Uterus (tissue), 4 donors: ENCODE data around the gene PODNL1. TPM values are rescaled to one million over a fixed set of nuclear protein-coding genes. Genes with fewer than 3 reads are reported as not detected.

Experiments used
- DNase-seq, 2 donors: peaks; one replicate each; pipeline ENCODE4 v3.0.0-alpha.2; 2019 to 2020
- H3K27ac ChIP-seq, 2 donors: fragments of 200-600 bp; sonication (generic); 1 replicate in 1 of 2; 2 replicates in 1 of 2; pipeline ENCODE4 v1.5.1; 2016 to 2018
- H3K27me3 ChIP-seq, 2 donors: fragments of 200-600 bp; sonication (generic); one replicate each; pipeline ENCODE4 v1.5.1; 2018 to 2019; ENCODE audit warnings: control low read depth in 1 of 2
- H3K36me3 ChIP-seq, 2 donors: fragments of 200-600 bp; sonication (generic); one replicate each; pipeline ENCODE4 v1.5.1; 2019; ENCODE audit warnings: control low read depth in 1 of 2
- H3K4me1 ChIP-seq, 2 donors: fragments of 200-600 bp; sonication (generic); one replicate each; pipeline ENCODE4 v1.5.1; 2018 to 2019; ENCODE audit warnings: control low read depth in 1 of 2
- H3K4me3 ChIP-seq, 2 donors: fragments of 200-600 bp; sonication (generic); 1 replicate in 1 of 2; 2 replicates in 1 of 2; pipeline ENCODE4 v1.5.1; 2018 to 2019; ENCODE audit warnings: mild to moderate bottlenecking in 1 of 2
- H3K9me3 ChIP-seq, 2 donors: fragments of 200-600 bp; sonication (generic); one replicate each; pipeline ENCODE4 v1.5.1; 2019; ENCODE audit warnings: control low read depth in 1 of 2
- CTCF ChIP-seq, 4 experiments: fragments of 200-600 bp in 2 of 4; fragments of 450-650 bp in 2 of 4; sonication (generic) in 2 of 4; IDR thresholded peaks; one replicate each; pipeline ENCODE4 v1.5.1; 2016 to 2019; ENCODE audit warnings: antibody characterized with exemption in 4 of 4, mild to moderate bottlenecking in 2 of 4, moderate library complexity in 1 of 4
- POLR2A ChIP-seq, 2 donors: fragments of 450-650 bp; IDR thresholded peaks; one replicate each; pipeline ENCODE4 v1.6.1; 2016; ENCODE audit warnings: antibody characterized with exemption in 2 of 2, mild to moderate bottlenecking in 1 of 2, moderate library complexity in 1 of 2
- intact Hi-C: fragments of 100-400 bp; cut with DNase I; formaldehyde crosslinking; loops from one replicate; pipeline ENCODE4 v1.15.1; 2023; ENCODE audit warnings: low total_unique reads
- total RNA-seq, 4 donors: library from RNA; depleted of rRNA in 3 of 4; stranded (reverse); fragments of >200 nt in 3 of 4; gene quantifications; one replicate each; pipeline versions ENCODE4 v1.1.0 to v1.2.4, GENCODE V29; 2014 to 2023
- donor health status: DM: yes; HTN: yes; CAD: no.

PODNL1 gene
- total RNA-seq, 4 donors from 2014 or later = 0.55 to 0.98 TPM; not detected in 2

- Histone ChIP-seq H3K27ac (no peak overlapping the region), H3K36me3 (no peaks in the 10 kb centered on the region), H3K27me3 (no peaks in the 10 kb centered on the region), H3K9me3 (no peaks in the 10 kb centered on the region), H3K4me1 (no peaks in the 10 kb centered on the region), H3K4me3 (no peak overlapping the region)
- TF ChIP-seq POLR2A (IDR thresholded peaks at IDR 0.05) (no peak), CTCF (IDR thresholded peaks at IDR 0.05) (no peak)
- DNase-seq = no peak
- intact Hi-C loops = no loop called here
Observed at GRCh38 chr19:13984875-13985741, 46.9 kb upstream of the PODNL1 start.

- Histone ChIP-seq H3K4me3 (no peak overlapping the region), H3K4me1 (peaks cover 0 to 6% of the 10 kb centered on the region in 2 donors), H3K9me3 (no peaks in the 10 kb centered on the region), H3K27me3 (no peaks in the 10 kb centered on the region), H3K36me3 (no peaks in the 10 kb centered on the region), H3K27ac (no peak overlapping the region)
- intact Hi-C loops = no loop called here
- TF ChIP-seq POLR2A (IDR thresholded peaks at IDR 0.05) = no peak
- no peak for TF ChIP-seq CTCF (IDR thresholded peaks at IDR 0.05)
- no peak for DNase-seq
Observed at GRCh38 chr19:13984186-13984585, 46.0 kb upstream of the PODNL1 start.

GRCh38 chr19:13983213-13983889, 45.1 kb upstream of the PODNL1 start:
- H3K27ac ChIP-seq = no peak overlapping the region
- no peak overlapping the region for H3K4me3 ChIP-seq
- DNase-seq = no peak
- H3K36me3 ChIP-seq = no peaks in the 10 kb centered on the region
- no peaks in the 10 kb centered on the region for H3K27me3 ChIP-seq
- H3K4me1 ChIP-seq = peaks cover 0 to 6% of the 10 kb centered on the region in 2 donors
- intact Hi-C loops = no loop called here
- no peaks in the 10 kb centered on the region for H3K9me3 ChIP-seq
- no peak for TF ChIP-seq CTCF (IDR thresholded peaks at IDR 0.05)
- no peak for TF ChIP-seq POLR2A (IDR thresholded peaks at IDR 0.05)

- Histone ChIP-seq H3K9me3 (no peaks in the 10 kb centered on the region), H3K4me1 (peaks cover 0 to 6% of the 10 kb centered on the region in 2 donors), H3K27me3 (no peaks in the 10 kb centered on the region), H3K4me3 (no peak overlapping the region), H3K36me3 (no peaks in the 10 kb centered on the region), H3K27ac (no peak overlapping the region)
- no peak for TF ChIP-seq POLR2A (IDR thresholded peaks at IDR 0.05)
- no peak for TF ChIP-seq CTCF (IDR thresholded peaks at IDR 0.05)
- intact Hi-C loops = no loop called here
- DNase-seq = no peak
Observed at GRCh38 chr19:13982773-13983172, 44.6 kb upstream of the PODNL1 start.

GRCh38 chr19:13981988-13982501, 43.8 kb upstream of the PODNL1 start:
- Histone ChIP-seq H3K4me3 (no peak overlapping the region), H3K36me3 (no peaks in the 10 kb centered on the region), H3K9me3 (no peaks in the 10 kb centered on the region), H3K4me1 (peaks cover 0 to 6% of the 10 kb centered on the region in 2 donors), H3K27ac (no peak overlapping the region), H3K27me3 (no peaks in the 10 kb centered on the region)
- no peak for DNase-seq
- intact Hi-C loops = no loop called here
- TF ChIP-seq POLR2A (IDR thresholded peaks at IDR 0.05) (no peak), CTCF (IDR thresholded peaks at IDR 0.05) (no peak)
